ENCODE data around the gene CD99.

GRCh38 chrX:2788980-2789379, 97.9 kb downstream of the CD99 start:
- TF ChIP-seq EZH2phosphoT487 (IDR thresholded peaks at IDR 0.05; ENCODE audit: insufficient read depth, low read depth) (no peak), EZH2 (IDR thresholded peaks at IDR 0.05; ENCODE audit: insufficient read depth, poor library complexity, severe bottlenecking) (no peak)

Measured in GM23248 (cell line).